Measurements from ENCODE around the gene WWOX. TPM values are rescaled to one million over a fixed set of nuclear protein-coding genes. Genes with fewer than 3 reads are reported as not detected.

WWOX gene
- total and polyA plus RNA-seq, 10 donors = 5.9 to 90.3 (median 26.4) TPM

DNA sequence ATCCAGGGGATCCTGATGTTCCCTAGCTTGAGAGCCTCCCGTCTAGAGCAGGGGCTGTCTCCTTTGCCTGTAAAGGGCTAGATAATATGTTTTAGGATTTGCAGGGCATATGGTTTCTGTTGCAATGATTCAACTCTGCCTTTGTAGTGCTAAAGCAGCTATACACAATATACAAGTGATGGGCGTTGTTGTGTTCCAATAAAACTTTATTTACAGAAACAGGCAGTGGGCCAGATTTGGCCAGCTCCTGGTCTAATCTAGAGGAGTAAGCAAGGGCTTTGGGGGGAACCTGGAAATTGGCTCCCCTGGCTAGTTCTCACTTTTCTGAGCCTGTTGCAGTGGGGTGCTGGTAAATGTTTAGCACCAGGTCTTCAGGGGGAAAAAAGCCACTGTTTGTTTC, 13.8 kb downstream of the WWOX start:
- 85 to 100% (median 97%) methylated on average over 2 of the region's 2 CpGs for WGBS, 5 donors
- H3K4me1 ChIP-seq = peaks cover 0 to 7% (median 0%) of the 10 kb centered on the region in 6 donors
- no peak overlapping the region for H3K27ac ChIP-seq
- no peak overlapping the region for H3K4me3 ChIP-seq
- no peaks in the 10 kb centered on the region for H3K9me3 ChIP-seq
- no peak for DNase-seq
- no peak for TF ChIP-seq POLR2AphosphoS5 (IDR thresholded peaks at IDR 0.05)
- TF ChIP-seq, protein P1, sequence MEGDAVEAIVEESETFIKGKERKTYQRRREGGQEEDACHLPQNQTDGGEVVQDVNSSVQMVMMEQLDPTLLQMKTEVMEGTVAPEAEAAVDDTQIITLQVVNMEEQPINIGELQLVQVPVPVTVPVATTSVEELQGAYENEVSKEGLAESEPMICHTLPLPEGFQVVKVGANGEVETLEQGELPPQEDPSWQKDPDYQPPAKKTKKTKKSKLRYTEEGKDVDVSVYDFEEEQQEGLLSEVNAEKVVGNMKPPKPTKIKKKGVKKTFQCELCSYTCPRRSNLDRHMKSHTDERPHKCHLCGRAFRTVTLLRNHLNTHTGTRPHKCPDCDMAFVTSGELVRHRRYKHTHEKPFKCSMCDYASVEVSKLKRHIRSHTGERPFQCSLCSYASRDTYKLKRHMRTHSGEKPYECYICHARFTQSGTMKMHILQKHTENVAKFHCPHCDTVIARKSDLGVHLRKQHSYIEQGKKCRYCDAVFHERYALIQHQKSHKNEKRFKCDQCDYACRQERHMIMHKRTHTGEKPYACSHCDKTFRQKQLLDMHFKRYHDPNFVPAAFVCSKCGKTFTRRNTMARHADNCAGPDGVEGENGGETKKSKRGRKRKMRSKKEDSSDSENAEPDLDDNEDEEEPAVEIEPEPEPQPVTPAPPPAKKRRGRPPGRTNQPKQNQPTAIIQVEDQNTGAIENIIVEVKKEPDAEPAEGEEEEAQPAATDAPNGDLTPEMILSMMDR (IDR thresholded peaks at IDR 0.05 in 8 of 11, conservative IDR thresholded peaks at IDR 0.05 in 3 of 11) = no peak
- no peak for TF ChIP-seq POLR2A (IDR thresholded peaks at IDR 0.05)
- no peaks in the 10 kb centered on the region for H3K27me3 ChIP-seq (replicated peaks in 1 of 7)
- intact Hi-C loops (cut with DNase I; ENCODE audit: low total_unique reads) = no loop called here
- peaks cover 0 to 92% (median 27%) of the 10 kb centered on the region in 6 donors for H3K36me3 ChIP-seq

DNA sequence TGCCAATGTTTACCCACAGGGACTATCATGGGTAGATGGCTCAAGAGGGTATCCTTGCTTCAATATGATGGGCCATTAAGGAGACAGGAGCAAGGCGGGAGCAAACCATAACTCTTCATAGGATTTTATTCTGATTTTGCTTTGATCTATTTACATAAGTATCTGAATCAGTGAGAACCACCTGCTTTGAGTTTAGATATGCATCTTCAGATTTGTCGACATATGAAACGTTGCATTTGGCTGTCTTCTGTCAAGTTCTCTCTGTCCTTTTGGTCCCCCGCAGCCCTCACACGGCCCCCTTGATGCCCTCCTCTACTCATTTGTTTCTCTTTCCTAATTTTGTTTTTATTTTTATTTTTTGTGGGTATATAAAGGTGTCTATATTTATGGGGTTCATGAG, 16.2 kb downstream of the WWOX start:
- H3K9me3 ChIP-seq = no peaks in the 10 kb centered on the region

DNA sequence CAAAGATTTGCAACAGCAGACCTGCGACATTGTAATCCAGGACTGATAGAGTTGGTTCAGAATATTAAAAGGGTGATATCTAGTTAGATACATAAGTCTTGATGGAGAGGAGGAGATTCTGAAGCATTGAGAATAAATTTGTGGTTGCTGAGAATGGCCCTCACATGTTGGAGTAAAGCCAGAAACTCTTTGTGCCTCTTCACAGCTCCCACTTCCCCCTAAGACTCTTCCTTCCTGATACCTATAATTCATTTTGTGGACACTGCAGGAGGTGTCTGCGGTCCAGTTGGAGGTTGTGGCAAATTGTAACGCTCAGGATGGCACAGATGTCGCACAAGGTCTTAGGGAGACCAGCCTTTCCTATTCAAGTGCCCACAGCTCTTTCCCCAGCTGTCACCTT, 17.5 kb downstream of the WWOX start:
- Histone ChIP-seq H3K4me3 (no peak overlapping the region), H3K4me1 (peaks cover 0 to 7% (median 0%) of the 10 kb centered on the region in 6 donors), H3K9me3 (no peaks in the 10 kb centered on the region), H3K27me3 (replicated peaks in 1 of 7) (no peaks in the 10 kb centered on the region), H3K36me3 (peaks cover 0 to 77% (median 23%) of the 10 kb centered on the region in 6 donors), H3K27ac (no peak overlapping the region)
- 30 to 59% (median 34%) methylated on average over 4 of the region's 4 CpGs for WGBS, 5 donors
- TF ChIP-seq, protein P1 (IDR thresholded peaks at IDR 0.05 in 8 of 11, conservative IDR thresholded peaks at IDR 0.05 in 3 of 11) = no peak
- TF ChIP-seq POLR2A (IDR thresholded peaks at IDR 0.05) (no peak), POLR2AphosphoS5 (IDR thresholded peaks at IDR 0.05) (no peak)
- intact Hi-C loops (cut with DNase I; ENCODE audit: low total_unique reads) = no loop called here
- no peak for DNase-seq

More for the DNA sequence above, 16.2 kb downstream of the WWOX start:
- Histone ChIP-seq H3K36me3 (peaks cover 0 to 87% (median 24%) of the 10 kb centered on the region in 6 donors), H3K4me1 (peaks cover 0 to 7% (median 0%) of the 10 kb centered on the region in 6 donors), H3K27me3 (replicated peaks in 1 of 7) (no peaks in the 10 kb centered on the region), H3K27ac (no peak overlapping the region), H3K4me3 (no peak overlapping the region)
- DNase-seq = no peak
- intact Hi-C loops (cut with DNase I; ENCODE audit: low total_unique reads) = no loop called here
- no peak for TF ChIP-seq POLR2A (IDR thresholded peaks at IDR 0.05)
- no peak for TF ChIP-seq POLR2AphosphoS5 (IDR thresholded peaks at IDR 0.05)
- 90 to 96% (median 94%) methylated on average over 5 of the region's 5 CpGs for WGBS, 5 donors

DNA sequence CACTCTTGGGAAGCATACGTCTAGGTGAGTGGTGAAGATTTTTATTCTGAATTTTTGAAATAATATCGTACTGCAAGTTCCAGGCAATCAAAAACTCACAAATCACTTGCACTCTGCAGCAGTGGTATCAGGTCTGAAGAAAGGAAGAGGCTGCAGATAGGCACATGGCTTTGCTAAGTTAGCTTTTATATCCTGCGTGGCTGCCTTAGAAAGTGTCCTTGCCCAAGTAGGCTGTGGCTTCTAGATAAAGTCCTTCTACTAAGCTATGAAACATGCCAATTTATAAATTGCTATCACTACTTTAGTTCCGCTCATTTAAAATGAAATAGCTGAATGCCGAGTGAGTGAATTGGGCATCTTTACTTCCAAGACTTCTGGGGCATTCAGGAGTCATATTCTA, 17.9 kb downstream of the WWOX start:
- H3K9me3 ChIP-seq = no peaks in the 10 kb centered on the region
- no peaks in the 10 kb centered on the region for H3K27me3 ChIP-seq (replicated peaks in 1 of 7)
- DNase-seq = no peak
- TF ChIP-seq, protein P1 (IDR thresholded peaks at IDR 0.05 in 8 of 11, conservative IDR thresholded peaks at IDR 0.05 in 3 of 11) = no peak
- no peak for TF ChIP-seq POLR2AphosphoS5 (IDR thresholded peaks at IDR 0.05)
- TF ChIP-seq POLR2A (IDR thresholded peaks at IDR 0.05) = no peak
- H3K4me3 ChIP-seq = no peak overlapping the region
- intact Hi-C loops (cut with DNase I; ENCODE audit: low total_unique reads) = no loop called here
- peaks cover 0 to 7% (median 0%) of the 10 kb centered on the region in 6 donors for H3K4me1 ChIP-seq
- 43 to 66% (median 58%) methylated on average over 5 of the region's 5 CpGs for WGBS, 5 donors
- H3K27ac ChIP-seq = no peak overlapping the region
- H3K36me3 ChIP-seq = peaks cover 0 to 73% (median 23%) of the 10 kb centered on the region in 6 donors
